Esophagus squamous epithelium (tissue), 4 donors: ENCODE results near the gene DGAT2.

ENCODE experiments used
- CTCF ChIP-seq, 6 experiments: fragments of 450-650 bp in 4 of 6; fragments of 200-600 bp in 2 of 6; sonication (generic) in 2 of 6; IDR thresholded peaks; one replicate each; pipeline ENCODE4 v1.5.1; 2016 to 2019; ENCODE audit warnings: antibody characterized with exemption in 6 of 6, mild to moderate bottlenecking in 4 of 6, moderate library complexity in 4 of 6
- POLR2A ChIP-seq, 4 donors: fragments of 450-650 bp; IDR thresholded peaks; one replicate each; pipeline ENCODE4 v1.6.1; 2017; ENCODE audit warnings: antibody characterized with exemption in 4 of 4, mild to moderate bottlenecking in 4 of 4, moderate library complexity in 3 of 4

- TF ChIP-seq CTCF (IDR thresholded peaks at IDR 0.05): no peak
- no peak for TF ChIP-seq POLR2A (IDR thresholded peaks at IDR 0.05)
These were observed 3.5 kb upstream of the DGAT2 start for GRCh38 chr11:75765116-75765515.
